ENCODE data around the gene COBLL1. TPM values are rescaled to one million over a fixed set of nuclear protein-coding genes. Genes with fewer than 3 reads are reported as not detected.

Gene COBLL1
- total RNA-seq, 1 donor from 2014 or later = 13.3 TPM

DNA sequence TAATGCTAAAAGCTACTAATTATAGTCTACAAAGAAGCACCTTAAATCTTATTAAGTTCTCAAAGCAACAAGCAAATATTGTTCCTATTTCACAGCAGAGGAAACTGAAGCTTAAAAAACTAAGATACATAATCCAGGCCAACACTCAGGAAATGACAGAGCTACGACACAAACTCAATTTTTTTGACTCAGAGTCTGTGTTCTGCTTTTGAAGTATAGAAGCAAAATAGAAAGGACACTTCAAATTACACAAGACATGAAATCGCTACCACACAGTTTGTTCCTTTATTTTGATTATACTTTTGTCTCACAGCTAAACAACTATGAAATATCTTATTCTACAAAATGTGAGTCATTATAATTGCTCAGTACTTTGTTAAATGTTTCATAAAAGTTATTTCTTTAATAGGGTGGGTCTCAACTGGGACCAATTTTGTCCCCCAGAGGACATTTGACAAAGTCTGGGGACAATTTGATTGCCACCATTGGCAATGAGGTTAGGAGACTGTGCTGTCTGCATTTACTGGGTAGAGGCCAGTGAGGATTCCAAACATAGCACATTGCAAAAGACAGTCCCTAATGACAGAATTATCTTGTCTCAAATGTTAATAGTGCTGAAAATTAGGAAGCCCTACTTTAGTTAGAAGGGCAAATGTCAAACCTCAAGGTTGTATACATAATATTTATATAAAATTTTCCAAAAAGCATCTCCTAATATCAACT is 118.8 kb downstream of the COBLL1 start:
- Histone ChIP-seq H3K4me1 (peaks cover 0 to 4% of the 10 kb centered on the region in 2 donors), H3K9me3 (no peaks in the 10 kb centered on the region), H3K36me3 (no peaks in the 10 kb centered on the region), H3K27me3 (no peaks in the 10 kb centered on the region), H3K4me3 (no peak overlapping the region), H3K27ac (no peak overlapping the region)
- TF ChIP-seq CTCF (IDR thresholded peaks at IDR 0.05) = no peak
- intact Hi-C loops (cut with DNase I) = no loop called here
- no peak for DNase-seq (ENCODE audit: low spot score in 2 of 2)

- no peaks in the 10 kb centered on the region for H3K9me3 ChIP-seq
Observed at GRCh38 chr2:164721430-164721829, 120.2 kb downstream of the COBLL1 start.

GRCh38 chr2:164719996-164720941 is 121.4 kb downstream of the COBLL1 start:
- no peak for DNase-seq (ENCODE audit: low spot score in 2 of 2)
- H3K27ac ChIP-seq = no peak overlapping the region
- no peaks in the 10 kb centered on the region for H3K9me3 ChIP-seq
- no peak overlapping the region for H3K4me3 ChIP-seq
- peaks cover 0 to 4% of the 10 kb centered on the region in 2 donors for H3K4me1 ChIP-seq
- H3K27me3 ChIP-seq = no peaks in the 10 kb centered on the region
- intact Hi-C loops (cut with DNase I) = no loop called here
- no peak for TF ChIP-seq CTCF (IDR thresholded peaks at IDR 0.05)
- H3K36me3 ChIP-seq = no peaks in the 10 kb centered on the region

More at GRCh38 chr2:164721430-164721829, 120.2 kb downstream of the COBLL1 start:
- no peak for TF ChIP-seq CTCF (IDR thresholded peaks at IDR 0.05)
- Histone ChIP-seq H3K4me1 (peaks cover 0 to 4% of the 10 kb centered on the region in 2 donors), H3K4me3 (no peak overlapping the region), H3K36me3 (no peaks in the 10 kb centered on the region), H3K27me3 (no peaks in the 10 kb centered on the region), H3K27ac (no peak overlapping the region)
- intact Hi-C loops (cut with DNase I) = no loop called here
- DNase-seq (ENCODE audit: low spot score in 2 of 2) = no peak

DNA sequence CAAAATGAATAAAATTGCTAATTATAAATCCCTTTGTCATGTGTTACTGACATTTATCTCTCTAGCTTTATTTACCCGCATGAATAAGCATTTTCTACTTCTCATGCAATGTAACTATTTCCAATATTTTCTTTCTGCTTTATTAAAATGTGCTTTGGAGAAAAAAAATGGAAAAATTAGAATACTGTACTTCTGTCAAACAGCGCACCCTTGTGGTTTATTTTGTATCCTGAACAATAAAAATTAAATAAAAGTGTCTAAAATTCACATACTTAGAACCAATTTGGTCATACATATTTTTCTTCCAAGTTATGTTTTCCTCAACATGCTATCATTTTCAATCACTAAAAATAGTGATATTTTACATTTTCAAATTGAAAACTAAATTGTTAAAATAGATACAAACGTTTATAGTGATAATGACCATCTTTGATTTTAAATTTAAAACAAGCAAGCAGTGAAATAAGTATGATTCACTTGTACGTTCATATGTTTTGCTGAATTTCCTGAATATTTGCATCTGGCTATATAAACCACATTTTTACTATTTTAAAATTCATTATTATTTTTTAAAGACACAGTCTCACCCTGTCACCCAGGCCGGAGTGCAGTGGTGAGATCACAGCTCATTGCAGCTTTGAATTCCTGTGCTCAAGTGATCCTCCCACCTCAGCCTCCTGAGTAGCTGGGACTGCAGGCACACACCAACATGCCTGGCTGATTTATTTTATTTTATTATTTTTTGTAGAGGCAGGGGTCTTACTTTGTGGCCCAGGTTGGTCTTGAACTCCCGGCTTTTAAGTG is 124.4 kb downstream of the COBLL1 start:
- no peak for DNase-seq (ENCODE audit: low spot score in 2 of 2)
- TF ChIP-seq CTCF (IDR thresholded peaks at IDR 0.05) = peak in 2 of 3 experiments; percentile 54 to 58

DNA sequence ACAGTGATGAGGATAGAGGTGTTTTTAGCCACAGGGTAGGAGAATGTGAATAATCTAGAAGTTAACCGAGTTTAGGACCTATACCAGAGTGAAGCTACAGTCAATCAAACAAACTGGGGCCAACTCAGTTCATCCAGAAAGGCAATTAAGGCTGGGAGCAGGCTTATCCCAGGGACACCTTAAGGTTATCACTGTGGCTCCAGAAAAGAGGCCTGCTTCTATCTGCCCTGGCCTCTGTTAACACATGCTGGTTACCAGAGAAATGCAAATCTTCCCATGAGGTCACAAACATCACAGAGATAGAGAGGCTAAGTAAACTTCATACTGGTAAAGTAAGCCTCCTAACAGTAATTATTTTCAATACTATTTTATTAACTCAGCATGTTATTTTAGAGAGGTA is 127.2 kb downstream of the COBLL1 start:
- intact Hi-C loops (cut with DNase I) = no loop called here
- no peak for DNase-seq (ENCODE audit: low spot score in 2 of 2)
- no peak overlapping the region for H3K4me3 ChIP-seq
- H3K27ac ChIP-seq = no peak overlapping the region
- TF ChIP-seq CTCF (IDR thresholded peaks at IDR 0.05) = no peak
- H3K27me3 ChIP-seq = no peaks in the 10 kb centered on the region
- peaks cover 0 to 4% of the 10 kb centered on the region in 2 donors for H3K36me3 ChIP-seq
- no peaks in the 10 kb centered on the region for H3K9me3 ChIP-seq
- no peaks in the 10 kb centered on the region for H3K4me1 ChIP-seq

More for the DNA sequence above, 124.4 kb downstream of the COBLL1 start:
- Histone ChIP-seq H3K9me3 (no peaks in the 10 kb centered on the region), H3K27ac (no peak overlapping the region), H3K27me3 (no peaks in the 10 kb centered on the region), H3K4me3 (no peak overlapping the region), H3K4me1 (peaks cover 0 to 4% of the 10 kb centered on the region in 2 donors), H3K36me3 (no peaks in the 10 kb centered on the region)
- intact Hi-C loops (cut with DNase I) = loop anchor here (1.0 kb wide), 1 partner anchor 157 kb away; no protein-coding TSS in a partner anchor
